OCI-LY1 (cell line): ENCODE measurements around the gene AMOTL1.
"Not testable (repeated sequence)": the region's sequence is repeated elsewhere in the genome, so short reads cannot be mapped to it uniquely, and the experiment has no call there.

Source experiments
- H2AFZ ChIP-seq: fragments of 200-600 bp; sonication (generic), shearing (Covaris generic); 2 replicates; pipeline ENCODE4 v1.6.0; 2014; ENCODE audit warnings: antibody characterized with exemption, mild to moderate bottlenecking, low read length
- H3F3A ChIP-seq: fragments of 200-600 bp; sonication (generic), shearing (Covaris generic); 2 replicates; pipeline ENCODE4 v1.6.0; 2014; ENCODE audit warnings: mild to moderate bottlenecking, antibody characterized with exemption, low read length, moderate library complexity; ENCODE audit not compliant: insufficient read depth
- H3K27ac ChIP-seq: fragments of 200-600 bp; sonication (generic); 2 replicates; pipeline ENCODE4 v1.5.1; 2014; ENCODE audit warnings: low read length, mixed run types, mild to moderate bottlenecking, low read depth; ENCODE audit not compliant: poor library complexity, severe bottlenecking
- H3K27me3 ChIP-seq: fragments of 200-600 bp; sonication (generic); 2 replicates; pipeline ENCODE4 v1.6.0; 2014; ENCODE audit warnings: antibody characterized with exemption, mild to moderate bottlenecking, low read length, moderate library complexity; ENCODE audit not compliant: insufficient read depth
- H3K36me3 ChIP-seq: fragments of 200-600 bp; sonication (generic); 2 replicates; pipeline ENCODE4 v1.6.1; 2014; ENCODE audit warnings: mild to moderate bottlenecking, antibody characterized with exemption, low read length, moderate library complexity, mixed read lengths; ENCODE audit not compliant: insufficient read depth
- H3K4me1 ChIP-seq: fragments of 200-600 bp; sonication (generic); 2 replicates; pipeline ENCODE4 v1.5.1; 2014; ENCODE audit warnings: mild to moderate bottlenecking, low read length, moderate library complexity; ENCODE audit not compliant: insufficient read depth, severe bottlenecking
- H3K4me2 ChIP-seq: fragments of 200-600 bp; sonication (generic), shearing (Covaris generic); 2 replicates; pipeline ENCODE4 v1.6.1; 2014; ENCODE audit warnings: low read length
- H3K4me3 ChIP-seq: fragments of 200-600 bp; sonication (generic); 2 replicates; pipeline ENCODE4 v1.5.1; 2014; ENCODE audit warnings: low read length, low read depth, mild to moderate bottlenecking, mixed read lengths; ENCODE audit not compliant: poor library complexity, severe bottlenecking
- H3K79me2 ChIP-seq: fragments of 200-600 bp; shearing (Covaris generic); 2 replicates; pipeline ENCODE4 v1.6.1; 2016; ENCODE audit warnings: mixed run types, low read length, mixed read lengths; ENCODE audit not compliant: insufficient read depth
- H3K9ac ChIP-seq: fragments of 200-600 bp; sonication (generic), shearing (Covaris generic); 2 replicates; pipeline ENCODE4 v1.6.1; 2014; ENCODE audit warnings: mild to moderate bottlenecking, low read length, mixed read lengths
- H3K9me2 ChIP-seq: fragments of 200-600 bp; sonication (generic), shearing (Covaris generic); 2 replicates; pipeline ENCODE4 v1.6.1; 2014; ENCODE audit warnings: low read depth, mild to moderate bottlenecking, low read length, mixed read lengths
- H3K9me3 ChIP-seq: fragments of 200-600 bp; shearing (Covaris generic); 2 replicates; pipeline ENCODE4 v1.6.1; 2014; ENCODE audit warnings: low read length, mixed read lengths
- H4K20me1 ChIP-seq: fragments of 200-600 bp; sonication (generic), shearing (Covaris generic); 2 replicates; pipeline ENCODE4 v1.6.0; 2016; ENCODE audit warnings: mild to moderate bottlenecking, low read length; ENCODE audit not compliant: insufficient read depth
- EZH2 ChIP-seq: fragments of 200-600 bp; sonication (generic), shearing (Covaris generic); IDR thresholded peaks from 2 replicates; pipeline ENCODE4 v1.8.0; 2017; ENCODE audit warnings: borderline replicate concordance, mixed run types, mild to moderate bottlenecking, antibody characterized with exemption, low read length, moderate library complexity, mixed read lengths
- TF ChIP-seq, protein P1 (sequence below): fragments of 200-600 bp; sonication (generic), shearing (Covaris generic); IDR thresholded peaks from 2 replicates; pipeline ENCODE4 v1.5.1; 2017; ENCODE audit warnings: mild to moderate bottlenecking, antibody characterized with exemption, low read length, moderate library complexity, mixed read lengths

AMOTL1 gene

DNA sequence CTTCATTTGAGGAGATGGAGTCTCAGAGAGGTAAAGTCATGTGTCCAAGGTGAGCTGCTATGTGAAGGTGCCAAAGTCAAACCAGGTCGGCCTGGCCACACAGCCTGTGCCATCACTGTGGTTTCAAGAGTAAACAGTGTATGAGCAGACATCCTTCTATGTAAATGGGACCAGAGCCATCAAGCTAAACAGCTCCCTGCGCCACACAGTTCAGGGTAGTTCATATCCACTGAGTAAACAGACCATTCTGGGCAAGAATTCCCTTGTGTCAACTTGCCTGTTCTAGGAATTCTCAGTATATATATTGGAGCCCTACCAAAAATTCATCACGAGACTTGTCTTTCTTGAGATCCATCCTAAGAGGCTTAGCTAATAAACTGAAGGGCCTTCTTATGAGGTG is 77.5 kb downstream of the AMOTL1 start:
- Histone ChIP-seq H3K9ac (no peak overlapping the region), H3K79me2 (no peaks in the 10 kb centered on the region), H3K27ac (no peak overlapping the region), H3K4me3 (no peak overlapping the region), H3K9me2 (no peaks in the 10 kb centered on the region), H3F3A (no peaks in the 10 kb centered on the region), H2AFZ (no peak overlapping the region), H3K4me1 (no peaks in the 10 kb centered on the region), H3K4me2 (no peak overlapping the region), H3K27me3 (no peaks in the 10 kb centered on the region), H3K36me3 (no peaks in the 10 kb centered on the region), H4K20me1 (no peaks in the 10 kb centered on the region), H3K9me3 (no peaks in the 10 kb centered on the region)
- no peak for TF ChIP-seq EZH2
- TF ChIP-seq, protein P1, sequence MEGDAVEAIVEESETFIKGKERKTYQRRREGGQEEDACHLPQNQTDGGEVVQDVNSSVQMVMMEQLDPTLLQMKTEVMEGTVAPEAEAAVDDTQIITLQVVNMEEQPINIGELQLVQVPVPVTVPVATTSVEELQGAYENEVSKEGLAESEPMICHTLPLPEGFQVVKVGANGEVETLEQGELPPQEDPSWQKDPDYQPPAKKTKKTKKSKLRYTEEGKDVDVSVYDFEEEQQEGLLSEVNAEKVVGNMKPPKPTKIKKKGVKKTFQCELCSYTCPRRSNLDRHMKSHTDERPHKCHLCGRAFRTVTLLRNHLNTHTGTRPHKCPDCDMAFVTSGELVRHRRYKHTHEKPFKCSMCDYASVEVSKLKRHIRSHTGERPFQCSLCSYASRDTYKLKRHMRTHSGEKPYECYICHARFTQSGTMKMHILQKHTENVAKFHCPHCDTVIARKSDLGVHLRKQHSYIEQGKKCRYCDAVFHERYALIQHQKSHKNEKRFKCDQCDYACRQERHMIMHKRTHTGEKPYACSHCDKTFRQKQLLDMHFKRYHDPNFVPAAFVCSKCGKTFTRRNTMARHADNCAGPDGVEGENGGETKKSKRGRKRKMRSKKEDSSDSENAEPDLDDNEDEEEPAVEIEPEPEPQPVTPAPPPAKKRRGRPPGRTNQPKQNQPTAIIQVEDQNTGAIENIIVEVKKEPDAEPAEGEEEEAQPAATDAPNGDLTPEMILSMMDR, result no peak

GRCh38 chr11:94849839-94850238 is 81.7 kb downstream of the AMOTL1 start:
- Histone ChIP-seq H3K4me3 (no peak overlapping the region), H3K27ac (no peak overlapping the region), H3K36me3 (no peaks in the 10 kb centered on the region), H3K79me2 (no peaks in the 10 kb centered on the region), H3K9me2 (no peaks in the 10 kb centered on the region), H3K9me3 (no peaks in the 10 kb centered on the region), H3K9ac (no peak overlapping the region), H3F3A (no peaks in the 10 kb centered on the region), H3K4me1 (no peaks in the 10 kb centered on the region), H3K27me3 (no peaks in the 10 kb centered on the region), H3K4me2 (no peak overlapping the region), H2AFZ (no peak overlapping the region), H4K20me1 (no peaks in the 10 kb centered on the region)
- TF ChIP-seq, protein P1, result no peak
- no peak for TF ChIP-seq EZH2

- Histone ChIP-seq H4K20me1 (no peaks in the 10 kb centered on the region), H3K4me1 (no peaks in the 10 kb centered on the region), H3K4me2 (no peak overlapping the region), H2AFZ (no peak overlapping the region), H3K36me3 (no peaks in the 10 kb centered on the region), H3F3A (no peaks in the 10 kb centered on the region), H3K4me3 (no peak overlapping the region), H3K9me3 (no peaks in the 10 kb centered on the region), H3K27me3 (no peaks in the 10 kb centered on the region), H3K9ac (no peak overlapping the region), H3K9me2 (no peaks in the 10 kb centered on the region), H3K79me2 (no peaks in the 10 kb centered on the region), H3K27ac (no peak overlapping the region)
- TF ChIP-seq, protein P1, result no peak
- no peak for TF ChIP-seq EZH2
These were observed 83.9 kb downstream of the AMOTL1 start for GRCh38 chr11:94851864-94852636.

GRCh38 chr11:94853288-94853687 is 85.1 kb downstream of the AMOTL1 start:
- not testable (repeated sequence) for H3K27ac ChIP-seq, H3K9me2 ChIP-seq, H3K27me3 ChIP-seq, H3K4me2 ChIP-seq, H3K79me2 ChIP-seq, H3K4me3 ChIP-seq, H3K9ac ChIP-seq, H3K9me3 ChIP-seq, H3K36me3 ChIP-seq, H2AFZ ChIP-seq, H4K20me1 ChIP-seq, H3K4me1 ChIP-seq, H3F3A ChIP-seq
